ENCODE measurements around the gene TMEM266. TPM values are rescaled to one million over a fixed set of nuclear protein-coding genes. Genes with fewer than 3 reads are reported as not detected.

TMEM266 gene
- total and polyA plus RNA-seq, 3 donors from 2014 or later, result 4.2 to 12.4 (median 6.0) TPM

DNA sequence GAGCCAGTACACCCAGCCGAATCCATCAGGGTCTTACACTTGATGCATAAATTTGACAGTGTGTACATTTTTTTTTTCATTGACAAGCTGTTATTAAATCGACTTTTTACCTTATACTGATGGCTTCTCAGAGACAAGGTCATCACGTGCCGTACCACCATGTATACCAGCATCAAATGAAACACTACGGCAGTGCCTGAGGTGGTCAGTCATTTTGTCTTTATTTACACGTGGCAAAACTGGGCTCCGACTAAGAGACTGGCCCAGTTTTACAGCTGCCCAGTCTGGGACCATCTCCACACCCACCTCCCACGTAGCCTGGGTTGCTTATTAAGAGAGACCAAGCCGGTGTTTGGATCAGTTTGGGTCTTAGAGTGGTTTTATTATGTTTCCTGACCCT, 57.4 kb downstream of the TMEM266 start:
- DNase-seq, result no peak
- WGBS, 2 donors, result 86 to 90% methylated on average over 9 of the region's 9 CpGs
- no peak overlapping the region for H3K4me3 ChIP-seq

DNA sequence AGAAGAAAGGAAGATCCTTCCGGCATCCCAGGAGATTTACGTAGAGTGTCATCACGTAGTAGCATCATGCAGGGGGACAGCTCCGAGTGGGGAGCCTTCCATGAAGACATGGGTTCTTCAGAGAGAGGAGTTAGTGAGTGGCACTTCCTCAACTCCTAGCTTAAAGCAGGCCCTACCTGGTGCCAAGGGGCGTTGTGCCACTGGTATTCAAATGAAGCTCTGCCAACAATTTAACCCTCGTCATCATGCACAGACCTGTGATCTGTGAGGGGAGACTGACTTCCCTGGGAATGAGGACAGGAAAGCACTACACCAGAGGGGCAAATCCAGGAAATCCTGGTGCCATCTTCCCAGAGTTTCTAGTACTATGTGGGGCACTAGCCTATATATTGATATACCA, 59.0 kb downstream of the TMEM266 start:
- Histone ChIP-seq H3K36me3 (ENCODE audit: low read depth, missing control alignments) (no peaks in the 10 kb centered on the region), H3K9me3 (no peaks in the 10 kb centered on the region), H3K4me1 (no peaks in the 10 kb centered on the region), H3K27me3 (no peaks in the 10 kb centered on the region), H3K4me3 (no peak overlapping the region), H3K27ac (no peak overlapping the region)
- DNase-seq, result no peak
- TF ChIP-seq POLR2A (IDR thresholded peaks at IDR 0.05), result no peak
- TF ChIP-seq, protein P1, sequence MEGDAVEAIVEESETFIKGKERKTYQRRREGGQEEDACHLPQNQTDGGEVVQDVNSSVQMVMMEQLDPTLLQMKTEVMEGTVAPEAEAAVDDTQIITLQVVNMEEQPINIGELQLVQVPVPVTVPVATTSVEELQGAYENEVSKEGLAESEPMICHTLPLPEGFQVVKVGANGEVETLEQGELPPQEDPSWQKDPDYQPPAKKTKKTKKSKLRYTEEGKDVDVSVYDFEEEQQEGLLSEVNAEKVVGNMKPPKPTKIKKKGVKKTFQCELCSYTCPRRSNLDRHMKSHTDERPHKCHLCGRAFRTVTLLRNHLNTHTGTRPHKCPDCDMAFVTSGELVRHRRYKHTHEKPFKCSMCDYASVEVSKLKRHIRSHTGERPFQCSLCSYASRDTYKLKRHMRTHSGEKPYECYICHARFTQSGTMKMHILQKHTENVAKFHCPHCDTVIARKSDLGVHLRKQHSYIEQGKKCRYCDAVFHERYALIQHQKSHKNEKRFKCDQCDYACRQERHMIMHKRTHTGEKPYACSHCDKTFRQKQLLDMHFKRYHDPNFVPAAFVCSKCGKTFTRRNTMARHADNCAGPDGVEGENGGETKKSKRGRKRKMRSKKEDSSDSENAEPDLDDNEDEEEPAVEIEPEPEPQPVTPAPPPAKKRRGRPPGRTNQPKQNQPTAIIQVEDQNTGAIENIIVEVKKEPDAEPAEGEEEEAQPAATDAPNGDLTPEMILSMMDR (IDR thresholded peaks at IDR 0.05), result no peak
- 90 to 91% methylated on average over 6 of the region's 6 CpGs for WGBS, 2 donors
- intact Hi-C loops (cut with DNase I; ENCODE audit: low total_unique reads), result no loop called here

More for the DNA sequence above, 57.4 kb downstream of the TMEM266 start:
- Histone ChIP-seq H3K9me3 (no peaks in the 10 kb centered on the region), H3K27ac (no peak overlapping the region), H3K4me1 (no peaks in the 10 kb centered on the region), H3K36me3 (ENCODE audit: low read depth, missing control alignments) (no peaks in the 10 kb centered on the region), H3K27me3 (no peaks in the 10 kb centered on the region)
- TF ChIP-seq, protein P1 (IDR thresholded peaks at IDR 0.05), result no peak
- no peak for TF ChIP-seq POLR2A (IDR thresholded peaks at IDR 0.05)
- intact Hi-C loops (cut with DNase I; ENCODE audit: low total_unique reads), result no loop called here

GRCh38 chr15:76123031-76123430, 63.2 kb downstream of the TMEM266 start:
- H3K36me3 ChIP-seq (ENCODE audit: low read depth, missing control alignments), result no peaks in the 10 kb centered on the region
- no peaks in the 10 kb centered on the region for H3K27me3 ChIP-seq
- TF ChIP-seq, protein P1 (IDR thresholded peaks at IDR 0.05), result no peak
- no peak for TF ChIP-seq POLR2A (IDR thresholded peaks at IDR 0.05)
- H3K4me1 ChIP-seq, result no peaks in the 10 kb centered on the region
- H3K4me3 ChIP-seq, result no peak overlapping the region
- H3K27ac ChIP-seq, result no peak overlapping the region
- DNase-seq, result no peak
- H3K9me3 ChIP-seq, result no peaks in the 10 kb centered on the region
- intact Hi-C loops (cut with DNase I; ENCODE audit: low total_unique reads), result no loop called here

DNA sequence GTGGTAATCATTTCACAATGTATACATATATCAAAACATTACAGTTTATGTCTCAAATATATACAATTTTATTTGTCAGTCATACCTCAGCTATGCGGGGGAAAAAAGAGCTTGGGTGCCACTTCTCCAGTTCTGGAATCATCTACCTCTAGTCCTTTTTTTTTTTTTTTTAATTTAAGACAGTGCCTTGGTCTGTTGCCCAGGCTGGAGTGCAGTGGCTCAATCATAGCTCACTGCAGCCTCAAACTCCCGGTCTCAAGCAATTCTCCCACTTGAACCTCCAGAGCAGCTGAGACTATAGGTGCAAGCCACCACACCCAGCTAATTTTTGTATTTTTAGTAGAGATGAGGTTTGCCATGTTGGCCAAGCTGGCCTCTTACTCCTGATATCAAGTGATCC, 67.4 kb downstream of the TMEM266 start:
- Histone ChIP-seq H3K4me1 (no peaks in the 10 kb centered on the region), H3K27ac (no peak overlapping the region), H3K4me3 (no peak overlapping the region), H3K9me3 (no peaks in the 10 kb centered on the region), H3K36me3 (ENCODE audit: low read depth, missing control alignments) (no peaks in the 10 kb centered on the region), H3K27me3 (no peaks in the 10 kb centered on the region)
- intact Hi-C loops (cut with DNase I; ENCODE audit: low total_unique reads), result no loop called here
- WGBS, 2 donors, result 93 to 95% methylated on average over 2 of the region's 2 CpGs
- TF ChIP-seq, protein P1 (IDR thresholded peaks at IDR 0.05), result no peak
- no peak for TF ChIP-seq POLR2A (IDR thresholded peaks at IDR 0.05)
- DNase-seq, result no peak

DNA sequence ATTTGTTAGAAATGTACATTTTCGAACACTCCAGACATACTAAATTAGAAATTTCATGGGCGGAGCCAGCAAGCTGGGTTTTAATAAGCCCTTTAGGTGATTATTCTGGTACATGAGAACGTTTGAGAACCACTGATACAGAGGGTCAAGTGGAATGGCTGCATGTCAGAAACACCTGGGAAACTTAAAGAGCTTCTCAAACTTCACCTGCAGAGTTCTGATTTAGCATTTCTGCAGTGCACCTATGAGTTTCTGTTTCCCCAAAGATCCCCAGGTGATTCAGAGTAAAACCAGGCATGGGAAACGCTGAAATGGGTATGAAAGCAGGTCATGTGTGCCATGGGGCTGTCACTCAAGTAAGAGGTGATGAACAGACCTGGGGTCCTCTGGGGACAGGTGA, 68.1 kb downstream of the TMEM266 start:
- H3K4me3 ChIP-seq, result no peak overlapping the region
- TF ChIP-seq, protein P1 (IDR thresholded peaks at IDR 0.05), result no peak
- no peak for TF ChIP-seq POLR2A (IDR thresholded peaks at IDR 0.05)
- intact Hi-C loops (cut with DNase I; ENCODE audit: low total_unique reads), result no loop called here

More for the DNA sequence above, 68.1 kb downstream of the TMEM266 start:
- Histone ChIP-seq H3K27ac (no peak overlapping the region), H3K36me3 (ENCODE audit: low read depth, missing control alignments) (no peaks in the 10 kb centered on the region), H3K9me3 (no peaks in the 10 kb centered on the region), H3K4me1 (no peaks in the 10 kb centered on the region), H3K27me3 (no peaks in the 10 kb centered on the region)
- WGBS, 2 donors, result 65 to 71% methylated on average over 4 of the region's 4 CpGs
- no peak for DNase-seq

All from testis (tissue), 3 donors.